Medulla oblongata (tissue), 1 donor: ENCODE results near the gene MBP.
"Not testable (repeated sequence)": the region's sequence is repeated elsewhere in the genome, so short reads cannot be mapped to it uniquely, and the experiment has no call there.

Source experiments
- DNase-seq: peaks from one replicate; pipeline ENCODE4 v3.0.0-alpha.2; 2015; ENCODE audit errors: extremely low spot score

Gene MBP

GRCh38 chr18:76951456-76952247, 180.9 kb downstream of the MBP start:
- no peak for DNase-seq

- DNase-seq = no peak
These were observed 184.2 kb downstream of the MBP start for GRCh38 chr18:76948345-76948744.

GRCh38 chr18:76944346-76944745, 188.2 kb downstream of the MBP start:
- DNase-seq = not testable (repeated sequence)

DNA sequence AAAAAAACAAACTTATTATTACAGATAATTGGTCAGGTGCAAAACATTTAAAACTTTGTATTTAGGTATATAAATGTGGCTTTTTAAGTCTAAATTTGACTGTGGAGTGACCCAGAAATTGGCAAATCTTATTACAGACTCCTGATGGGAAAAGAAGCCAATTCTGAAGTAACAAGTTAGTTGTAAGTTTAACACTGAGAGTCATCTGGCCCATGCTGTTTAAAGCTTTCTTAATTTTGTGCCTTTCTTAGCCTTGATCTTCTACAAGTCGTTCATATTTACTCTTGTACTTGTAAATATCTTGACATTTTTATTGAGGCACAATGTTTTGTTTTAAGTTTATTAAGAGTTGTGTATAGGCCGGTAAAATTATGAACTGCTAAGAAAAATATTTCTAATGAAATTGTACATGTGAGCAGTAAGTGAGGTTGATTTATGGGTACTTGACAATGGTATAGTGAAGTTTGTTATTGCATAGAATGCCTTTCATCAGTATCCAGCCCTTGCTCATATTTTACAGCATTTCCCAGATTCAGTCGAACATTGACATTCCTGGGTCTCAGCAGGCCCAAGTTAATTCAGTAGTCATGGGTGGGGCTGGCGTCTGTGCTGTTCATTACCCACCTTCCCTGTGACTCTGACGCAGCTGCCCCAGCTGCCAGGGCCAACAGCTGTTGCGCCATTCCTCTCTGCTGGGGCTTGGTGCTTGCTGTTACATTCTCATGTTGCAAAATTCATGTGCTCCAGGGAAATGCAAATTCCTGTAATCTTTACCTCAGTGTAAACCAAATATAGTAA, 188.8 kb downstream of the MBP start:
- DNase-seq = no peak

DNA sequence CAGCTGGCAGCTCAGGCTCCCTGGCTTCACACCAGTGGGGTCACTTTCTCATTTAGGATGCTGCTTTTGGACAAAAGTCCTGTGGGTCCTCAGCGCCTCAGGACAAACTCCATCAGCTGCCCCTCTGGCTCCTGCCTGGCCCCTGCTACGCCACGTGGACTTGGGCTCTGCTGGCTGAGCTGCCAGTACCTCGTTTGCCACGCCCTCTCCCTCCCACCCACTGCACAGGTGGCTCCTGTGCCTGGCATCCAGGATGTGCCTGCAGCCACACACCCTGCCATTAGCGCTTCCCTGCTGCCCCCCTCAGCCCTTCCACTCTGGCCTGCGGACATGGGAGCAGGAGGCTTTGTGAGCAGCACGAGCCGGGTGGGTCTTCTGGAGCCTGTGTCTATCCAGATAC, 191.3 kb downstream of the MBP start:
- no peak for DNase-seq

GRCh38 chr18:76938619-76939018, 194.0 kb downstream of the MBP start:
- no peak for DNase-seq

DNA sequence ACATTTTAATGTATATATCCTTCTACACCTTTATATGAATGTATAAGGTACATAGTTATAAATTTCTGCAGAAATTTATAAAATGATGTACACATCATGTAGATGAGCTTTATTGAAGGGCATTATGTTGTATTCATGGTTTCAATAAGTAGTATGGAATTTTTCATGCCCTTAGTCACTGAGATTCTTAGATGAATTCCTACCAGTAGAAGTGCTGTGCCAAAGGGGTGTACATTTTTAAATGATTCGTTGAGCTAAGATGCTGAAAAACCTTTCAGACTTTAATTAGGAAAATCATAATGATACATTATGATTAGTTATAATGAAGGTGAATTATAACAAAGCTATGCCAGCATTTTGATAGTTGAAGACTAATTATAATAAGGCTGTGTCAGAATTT, 195.0 kb downstream of the MBP start:
- no peak for DNase-seq

GRCh38 chr18:76936877-76937276, 195.7 kb downstream of the MBP start:
- DNase-seq = no peak

DNA sequence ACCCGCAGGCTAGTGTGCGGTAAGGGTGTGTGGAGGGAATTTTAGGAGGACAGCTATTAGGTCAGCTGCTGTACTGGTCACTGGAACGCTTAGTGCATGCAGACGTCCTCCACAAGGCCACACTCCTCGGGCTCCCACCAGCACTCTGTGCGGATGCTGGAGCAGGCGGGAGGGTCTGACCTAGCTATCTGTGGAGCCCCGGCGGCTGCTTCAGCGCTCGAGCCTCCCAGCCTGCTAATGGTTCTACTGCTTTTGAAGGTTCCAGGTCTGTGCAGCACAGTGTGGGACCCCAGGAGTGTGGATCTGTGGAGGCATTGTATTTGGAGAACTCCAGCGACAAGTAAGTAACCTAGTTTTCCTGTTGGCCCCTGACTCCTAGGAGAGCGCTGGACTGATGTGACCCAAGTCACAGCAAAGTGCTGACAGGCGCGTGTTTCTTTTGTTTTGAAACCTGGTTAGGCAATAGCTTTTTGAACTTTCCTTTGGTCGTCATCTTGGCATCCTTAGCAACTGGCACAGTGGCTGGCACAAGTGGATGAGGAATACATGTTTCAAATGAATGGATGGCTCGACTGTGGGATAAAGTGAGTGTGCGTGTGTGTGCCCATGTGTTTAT, 196.8 kb downstream of the MBP start:
- DNase-seq = no peak

- peak; percentile 23 for DNase-seq
These were observed 200.4 kb downstream of the MBP start for GRCh38 chr18:76932026-76932819.

- DNase-seq = no peak
These were observed 201.4 kb downstream of the MBP start for GRCh38 chr18:76931171-76931570.
